PC-3 (cell line): ENCODE data around the gene MT1H. TPM values are rescaled to one million over a fixed set of nuclear protein-coding genes. Genes with fewer than 3 reads are reported as not detected.

Source experiments
- ATAC-seq: fragments of 200-7000 bp; cut with Tn5 transposase; 2 replicates; pipeline ENCODE4 v1.9.1; 2020; ENCODE audit warnings: mild to moderate bottlenecking, moderate library complexity
- BruUV-seq: library from RNA; stranded (reverse); fragments of 400-500 nt; replicated peaks from 2 replicates; lab custom pipeline; 2021; lab: Mats Ljungman, UMichigan
- CTCF ChIA-PET: fragments of 300-600 bp; sonication (Branson Sonifier 250); formaldehyde crosslinking; loops from one replicate; lab custom pipeline; 2022; ENCODE audit warnings: antibody characterized with exemption; lab: Charles Lee
- POLR2A ChIA-PET: fragments of 300-600 bp; sonication (Branson Sonifier 250); formaldehyde crosslinking; loops from one replicate; lab custom pipeline; 2022; ENCODE audit warnings: antibody characterized with exemption; ENCODE audit not compliant: unreplicated experiment; lab: Charles Lee
- DNase-seq: peaks from one replicate; pipeline ENCODE4 v3.0.0-alpha.2; 2015
- H2AFZ ChIP-seq: fragments of 300-600 bp; sonication (generic); 2 replicates; pipeline ENCODE4 v1.6.0; 2016; ENCODE audit warnings: antibody characterized with exemption, low read length
- H3F3A ChIP-seq: fragments of 300-600 bp; sonication (generic); one replicate; pipeline ENCODE4 v1.6.0; 2017; ENCODE audit warnings: antibody characterized with exemption, low read length, control low read depth, mild to moderate bottlenecking; ENCODE audit not compliant: unreplicated experiment
- H3K27ac ChIP-seq: fragments of 300-600 bp; sonication (generic); 2 replicates; pipeline ENCODE4 v1.5.1; 2016; ENCODE audit warnings: mild to moderate bottlenecking, low read length
- H3K27me3 ChIP-seq: fragments of 300-600 bp; sonication (generic); 2 replicates; pipeline ENCODE4 v1.6.1; 2016; ENCODE audit warnings: low read length, mixed read lengths
- H3K36me3 ChIP-seq: fragments of 300-600 bp; sonication (generic); 2 replicates; pipeline ENCODE4 v1.6.1; 2016; ENCODE audit warnings: low read depth, mixed run types, low read length, mixed read lengths
- H3K4me1 ChIP-seq: fragments of 300-600 bp; sonication (generic); 2 replicates; pipeline ENCODE4 v1.5.1; 2016; ENCODE audit warnings: low read length; ENCODE audit not compliant: insufficient read depth
- H3K4me2 ChIP-seq: fragments of 300-600 bp; sonication (generic); 2 replicates; pipeline ENCODE4 v1.6.0; 2016; ENCODE audit warnings: low read length
- H3K4me3 ChIP-seq: fragments of 300-600 bp; sonication (generic); 2 replicates; pipeline ENCODE4 v1.5.1; 2016; ENCODE audit warnings: mild to moderate bottlenecking, low read length, mixed read lengths
- H3K79me2 ChIP-seq: fragments of 300-600 bp; sonication (generic); 2 replicates; pipeline ENCODE4 v1.6.1; 2017; ENCODE audit warnings: low read length, mixed read lengths
- H3K9ac ChIP-seq: fragments of 300-600 bp; sonication (generic); 2 replicates; pipeline ENCODE4 v1.6.0; 2016; ENCODE audit warnings: mild to moderate bottlenecking, low read length
- H3K9me2 ChIP-seq: fragments of 300-600 bp; sonication (generic); replicated peaks from 2 replicates; pipeline ENCODE4 v1.6.1; 2016; ENCODE audit warnings: mixed run types, low read length, mixed read lengths
- H3K9me3 ChIP-seq: fragments of 300-600 bp; sonication (generic); 2 replicates; pipeline ENCODE4 v1.6.1; 2016; ENCODE audit warnings: low read length, mixed read lengths
- H4K20me1 ChIP-seq: fragments of 300-600 bp; sonication (generic); 2 replicates; pipeline ENCODE4 v1.6.1; 2016; ENCODE audit warnings: low read length, mixed read lengths
- EZH2 ChIP-seq: fragments of 300-600 bp; sonication (generic); IDR thresholded peaks from one replicate; pipeline ENCODE4 v1.6.1; 2017; ENCODE audit warnings: antibody characterized with exemption, mild to moderate bottlenecking, low read length; ENCODE audit not compliant: unreplicated experiment
- EZH2phosphoT487 ChIP-seq: fragments of 300-600 bp; sonication (generic); IDR thresholded peaks from 2 replicates; pipeline ENCODE4 v1.6.1; 2018; ENCODE audit warnings: mild to moderate bottlenecking, antibody characterized with exemption, low read length, borderline replicate concordance
- intact Hi-C: fragments of 100-400 bp; cut with micrococcal nuclease; formaldehyde crosslinking; loops from 2 replicates; pipeline ENCODE4 v1.9.0; 2023
- total RNA-seq: library from RNA; depleted of rRNA; stranded (reverse); fragments of >200 nt; gene quantifications from 2 replicates; pipeline ENCODE4 v1.2.3, GENCODE V29; 2014
- TF ChIP-seq, protein P1 (sequence below): fragments of 300-600 bp; sonication (generic); conservative IDR thresholded peaks from 2 replicates; pipeline ENCODE4 v1.5.1; 2017; ENCODE audit warnings: antibody characterized with exemption, low read depth, mild to moderate bottlenecking, low read length

MT1H gene
- total RNA-seq, 1 experiment from 2014 or later = not detected

DNA sequence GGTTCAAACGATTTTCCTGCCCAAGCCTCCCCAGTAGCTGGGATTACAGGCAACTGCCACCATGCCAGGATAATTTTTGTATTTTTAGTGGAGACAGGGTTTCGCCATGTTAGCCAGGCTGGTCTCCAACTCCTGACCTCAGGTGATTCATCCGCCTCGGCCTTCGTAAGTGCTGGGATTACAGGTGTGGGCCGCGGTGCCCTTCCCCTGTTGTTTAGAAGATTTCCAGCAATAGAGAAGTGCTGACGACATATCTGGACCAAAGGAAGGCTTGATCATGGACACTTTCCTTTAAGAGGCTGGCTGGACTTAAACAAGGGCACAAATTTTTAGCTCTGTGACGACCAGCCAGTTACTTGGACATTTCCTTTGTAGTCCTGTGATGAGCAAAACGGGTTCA, 38.4 kb upstream of the MT1H start:
- no peaks in the 10 kb centered on the region for H3F3A ChIP-seq
- H3K4me3 ChIP-seq = no peak overlapping the region
- TF ChIP-seq, protein P1, sequence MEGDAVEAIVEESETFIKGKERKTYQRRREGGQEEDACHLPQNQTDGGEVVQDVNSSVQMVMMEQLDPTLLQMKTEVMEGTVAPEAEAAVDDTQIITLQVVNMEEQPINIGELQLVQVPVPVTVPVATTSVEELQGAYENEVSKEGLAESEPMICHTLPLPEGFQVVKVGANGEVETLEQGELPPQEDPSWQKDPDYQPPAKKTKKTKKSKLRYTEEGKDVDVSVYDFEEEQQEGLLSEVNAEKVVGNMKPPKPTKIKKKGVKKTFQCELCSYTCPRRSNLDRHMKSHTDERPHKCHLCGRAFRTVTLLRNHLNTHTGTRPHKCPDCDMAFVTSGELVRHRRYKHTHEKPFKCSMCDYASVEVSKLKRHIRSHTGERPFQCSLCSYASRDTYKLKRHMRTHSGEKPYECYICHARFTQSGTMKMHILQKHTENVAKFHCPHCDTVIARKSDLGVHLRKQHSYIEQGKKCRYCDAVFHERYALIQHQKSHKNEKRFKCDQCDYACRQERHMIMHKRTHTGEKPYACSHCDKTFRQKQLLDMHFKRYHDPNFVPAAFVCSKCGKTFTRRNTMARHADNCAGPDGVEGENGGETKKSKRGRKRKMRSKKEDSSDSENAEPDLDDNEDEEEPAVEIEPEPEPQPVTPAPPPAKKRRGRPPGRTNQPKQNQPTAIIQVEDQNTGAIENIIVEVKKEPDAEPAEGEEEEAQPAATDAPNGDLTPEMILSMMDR = no peak
- TF ChIP-seq EZH2phosphoT487 = no peak
- no peak for TF ChIP-seq EZH2
- H3K9ac ChIP-seq = no peak overlapping the region
- H3K9me2 ChIP-seq = no peaks in the 10 kb centered on the region
- intact Hi-C loops = no loop called here
- H3K27me3 ChIP-seq = no peaks in the 10 kb centered on the region
- DNase-seq = no peak
- H3K27ac ChIP-seq = no peak overlapping the region
- no peak overlapping the region for H3K4me2 ChIP-seq
- ATAC-seq = no peak
- no peak overlapping the region for H2AFZ ChIP-seq
- no peaks in the 10 kb centered on the region for H3K9me3 ChIP-seq
- peaks cover 9% of the 10 kb centered on the region for H3K4me1 ChIP-seq
- no peaks in the 10 kb centered on the region for H3K36me3 ChIP-seq
- no TSS peak for BruUV-seq
- ChIA-PET CTCF (interaction anchor here (0.6 kb wide), 1 partner anchor 71 kb away, joined by 4 read pairs; no protein-coding TSS in a partner anchor), POLR2A (no interaction called here)
- H3K79me2 ChIP-seq = no peaks in the 10 kb centered on the region
- H4K20me1 ChIP-seq = no peaks in the 10 kb centered on the region

DNA sequence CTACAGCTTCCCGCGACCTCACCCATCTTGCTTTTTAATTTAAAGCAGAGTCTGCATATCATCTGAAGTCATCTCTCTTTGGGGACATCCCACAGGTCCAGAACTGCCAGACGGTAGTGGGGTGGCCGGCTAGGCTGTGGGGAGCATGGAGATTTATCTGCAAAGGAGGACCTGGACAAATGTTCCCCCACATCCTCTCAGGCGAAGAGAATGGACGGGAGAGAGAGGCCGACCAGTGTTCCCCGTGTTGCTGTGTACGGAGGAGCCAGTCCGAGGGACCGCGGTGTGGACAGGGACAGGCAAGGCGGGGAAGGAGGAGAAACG, 37.8 kb upstream of the MT1H start:
- no peaks in the 10 kb centered on the region for H3K36me3 ChIP-seq
- H3K4me2 ChIP-seq = peak overlapping the region; percentile 80
- intact Hi-C loops = no loop called here
- peak overlapping the region; percentile 91 for H2AFZ ChIP-seq
- TF ChIP-seq, protein P1 = no peak
- TF ChIP-seq EZH2phosphoT487 (no peak), EZH2 (no peak)
- no peaks in the 10 kb centered on the region for H3K9me3 ChIP-seq
- DNase-seq = no peak
- CTCF ChIA-PET = no interaction called here
- ATAC-seq = peak; percentile 42; the same call in 1 of the 2 replicates
- H3K79me2 ChIP-seq = no peaks in the 10 kb centered on the region
- no TSS peak for BruUV-seq
- H3K27ac ChIP-seq = no peak overlapping the region
- no peaks in the 10 kb centered on the region for H3F3A ChIP-seq
- peak overlapping the region; percentile 27; the same call in 1 of the 2 replicates for H3K9ac ChIP-seq
- POLR2A ChIA-PET = no interaction called here
- H3K27me3 ChIP-seq = no peaks in the 10 kb centered on the region
- no peaks in the 10 kb centered on the region for H4K20me1 ChIP-seq
- no peaks in the 10 kb centered on the region for H3K9me2 ChIP-seq
- peak overlapping the region; percentile 67 for H3K4me3 ChIP-seq
- peaks cover 5% of the 10 kb centered on the region for H3K4me1 ChIP-seq

DNA sequence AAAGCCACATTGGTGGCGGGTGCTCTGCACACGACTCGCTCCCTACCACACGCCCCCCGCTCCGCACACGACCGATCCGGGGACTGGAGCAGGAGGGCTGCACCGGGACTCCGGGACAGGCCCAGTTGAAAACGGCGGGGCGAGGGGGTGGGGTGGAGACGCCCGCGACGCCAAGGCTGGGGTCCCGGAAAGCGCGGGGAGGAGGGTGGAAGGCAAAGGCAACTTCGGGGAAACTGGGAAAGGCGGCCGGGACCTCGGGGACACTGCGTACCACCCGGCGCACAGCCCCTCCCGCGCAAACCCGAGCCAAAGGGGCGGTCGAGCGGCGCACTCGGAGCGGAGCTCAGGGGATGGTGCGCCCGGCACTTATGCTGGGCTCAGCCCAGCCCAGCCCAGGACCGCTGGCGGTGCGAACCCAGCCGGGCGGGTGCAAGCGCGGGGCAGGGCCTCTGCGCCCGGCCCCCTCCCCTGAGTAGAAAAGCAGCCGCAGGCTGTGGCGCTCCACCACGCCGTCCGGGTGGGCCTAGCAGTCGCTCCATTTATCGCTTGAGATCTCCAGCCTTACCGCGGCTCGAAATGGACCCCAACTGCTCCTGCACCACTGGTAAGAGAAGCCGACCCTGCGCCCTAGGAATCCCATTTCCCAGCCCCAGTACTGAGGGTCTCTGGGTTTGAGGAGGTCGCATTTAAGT, 37.3 kb upstream of the MT1H start, which contains the start of gene MT1M:
Gene MT1M, plus strand, starts transcription at position 504 of the 692 bp plus-strand sequence. Its CDS starts 73 bp downstream, at position 577.
- intact Hi-C loops = no loop called here
- DNase-seq (peak; percentile 22), ATAC-seq (peak; percentile 79)
- H3F3A ChIP-seq = no peaks in the 10 kb centered on the region
- H3K4me3 ChIP-seq = peak within 1 kb of the TSS; percentile 67
- peak within 1 kb of the TSS; percentile 80 for H3K4me2 ChIP-seq
- no peaks in the 10 kb centered on the region for H3K9me3 ChIP-seq
- H3K36me3 ChIP-seq = no peaks in the 10 kb centered on the region
- CTCF ChIA-PET = no interaction called here
- H3K9me2 ChIP-seq = no peaks in the 10 kb centered on the region
- no peaks in the 10 kb centered on the region for H3K27me3 ChIP-seq
- peak within 1 kb of the TSS; percentile 27; the same call in 1 of the 2 replicates for H3K9ac ChIP-seq
- H3K4me1 ChIP-seq = no peaks in the 10 kb centered on the region; the same call in 1 of the 2 replicates
- TF ChIP-seq, protein P1 = no peak
- no peak for TF ChIP-seq EZH2
- no peak for TF ChIP-seq EZH2phosphoT487
- no TSS peak for BruUV-seq
- H3K79me2 ChIP-seq = no peaks in the 10 kb centered on the region
- H3K27ac ChIP-seq = no peak within 1 kb of the TSS
- peak within 1 kb of the TSS; percentile 91 for H2AFZ ChIP-seq
- POLR2A ChIA-PET = no interaction called here
- H4K20me1 ChIP-seq = no peaks in the 10 kb centered on the region
